ENCODE data around the gene MYO7A.
"Not testable (repeated sequence)": the region's sequence is repeated elsewhere in the genome, so short reads cannot be mapped to it uniquely, and the experiment has no call there.

Gene MYO7A

DNA sequence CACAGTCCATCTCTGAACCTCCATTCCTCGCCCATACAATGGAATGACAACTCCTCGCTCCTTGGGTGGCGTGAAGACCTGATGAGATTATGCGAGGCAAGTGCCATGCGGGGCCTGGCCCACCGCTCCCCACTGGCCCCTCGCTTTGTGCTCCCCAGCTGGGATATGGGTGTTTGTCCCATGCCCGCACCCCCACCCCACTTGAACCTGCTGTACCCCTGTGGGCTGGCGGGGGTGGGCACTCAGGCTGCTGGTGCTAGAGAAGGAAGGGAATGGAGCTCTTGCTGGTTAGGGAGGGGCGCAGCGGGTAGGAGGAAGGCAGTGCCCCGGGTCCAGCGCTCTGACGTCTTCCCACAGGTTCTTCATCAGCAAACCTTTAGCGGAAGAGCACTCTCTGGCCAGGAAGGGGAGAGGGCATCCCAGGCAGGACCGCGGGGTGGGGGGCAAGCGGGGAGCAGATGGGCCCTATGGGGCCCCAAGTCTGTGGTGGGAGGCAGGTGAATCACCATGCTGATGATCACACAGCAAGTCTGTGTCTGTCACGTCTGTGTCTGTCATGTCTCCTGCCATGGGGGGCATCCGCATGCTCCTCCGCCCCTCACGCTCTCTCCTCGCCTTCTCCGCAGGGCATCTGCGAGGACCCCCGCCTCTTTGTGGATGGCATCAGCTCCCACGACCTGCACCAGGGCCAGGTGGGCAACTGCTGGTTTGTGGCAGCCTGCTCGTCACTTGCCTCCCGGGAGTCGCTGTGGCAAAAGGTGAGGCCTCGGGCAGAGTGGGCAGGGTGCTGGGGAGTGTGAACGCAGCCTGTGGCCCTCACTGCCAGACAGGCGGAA is 34.8 kb upstream of the MYO7A start:
- no peak for DNase-seq (ENCODE audit: low read depth in 2 of 2)

DNA sequence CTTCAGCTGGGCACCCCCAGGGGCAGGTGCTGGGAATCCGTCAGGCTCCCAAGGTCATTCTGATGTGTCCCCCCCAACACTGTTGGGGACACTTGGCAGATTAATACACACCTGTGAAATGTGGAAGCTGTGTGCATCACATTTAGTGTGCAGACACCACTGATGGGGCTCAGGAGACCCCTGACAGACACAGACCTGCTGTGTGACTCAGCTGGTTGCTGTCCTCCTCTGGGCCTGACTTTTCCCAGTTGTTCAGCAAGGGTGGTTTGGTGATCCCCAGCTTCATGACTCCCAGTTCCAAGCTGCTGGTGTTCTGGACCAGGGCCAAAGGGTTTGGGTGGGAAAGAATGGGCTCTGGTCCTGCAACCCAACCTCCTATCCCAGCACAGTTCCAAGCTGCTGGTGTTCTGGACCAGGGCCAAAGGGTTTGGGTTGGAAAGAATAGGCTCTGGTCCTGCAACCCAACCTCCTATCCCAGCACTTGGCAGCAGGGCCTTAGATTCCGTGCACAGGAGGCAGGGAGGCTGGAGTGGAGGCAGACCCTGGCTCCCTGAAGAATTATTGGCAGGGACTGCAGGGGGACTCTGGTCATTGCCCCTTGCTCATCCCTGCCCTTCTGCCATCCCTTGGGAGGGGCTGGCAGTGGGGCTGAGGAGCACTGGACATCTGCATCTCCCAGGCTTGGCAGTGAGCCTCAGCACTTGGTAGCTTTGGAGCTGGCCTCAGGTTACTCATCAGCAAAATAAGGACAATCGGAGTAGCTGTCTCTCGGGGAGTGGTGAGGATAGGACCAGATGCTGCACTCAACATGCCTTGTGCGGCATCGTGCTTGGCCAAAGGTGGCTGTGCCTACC is 33.8 kb upstream of the MYO7A start:
- no peak for DNase-seq (ENCODE audit: low read depth in 2 of 2)

DNA sequence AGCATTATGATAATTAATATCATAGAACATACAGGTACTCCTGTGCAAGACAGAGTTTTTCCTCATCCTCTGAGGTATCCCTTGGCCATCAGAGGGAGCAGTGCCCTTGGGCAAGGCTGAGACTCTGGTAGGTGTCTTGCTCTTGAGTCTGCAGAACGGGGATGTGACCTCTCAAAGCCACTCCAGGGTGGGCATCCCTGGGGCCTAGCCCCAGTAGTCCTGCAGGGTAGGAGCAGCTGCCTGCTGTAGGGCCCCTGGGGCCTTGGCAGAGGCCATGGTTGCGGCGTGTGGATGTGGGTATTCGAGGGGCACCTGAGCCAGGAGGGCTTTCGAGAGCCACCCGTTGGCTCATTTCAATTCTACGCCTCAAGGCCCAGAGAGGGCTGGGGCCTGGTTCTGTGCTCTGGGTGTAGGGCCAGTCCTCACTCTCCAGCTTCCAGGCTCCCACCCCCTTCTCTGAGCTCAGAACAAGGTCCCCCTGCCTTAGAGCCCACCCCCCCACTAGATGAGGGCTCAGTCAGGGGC is 33.1 kb upstream of the MYO7A start:
- DNase-seq (ENCODE audit: low read depth in 2 of 2) = no peak

DNA sequence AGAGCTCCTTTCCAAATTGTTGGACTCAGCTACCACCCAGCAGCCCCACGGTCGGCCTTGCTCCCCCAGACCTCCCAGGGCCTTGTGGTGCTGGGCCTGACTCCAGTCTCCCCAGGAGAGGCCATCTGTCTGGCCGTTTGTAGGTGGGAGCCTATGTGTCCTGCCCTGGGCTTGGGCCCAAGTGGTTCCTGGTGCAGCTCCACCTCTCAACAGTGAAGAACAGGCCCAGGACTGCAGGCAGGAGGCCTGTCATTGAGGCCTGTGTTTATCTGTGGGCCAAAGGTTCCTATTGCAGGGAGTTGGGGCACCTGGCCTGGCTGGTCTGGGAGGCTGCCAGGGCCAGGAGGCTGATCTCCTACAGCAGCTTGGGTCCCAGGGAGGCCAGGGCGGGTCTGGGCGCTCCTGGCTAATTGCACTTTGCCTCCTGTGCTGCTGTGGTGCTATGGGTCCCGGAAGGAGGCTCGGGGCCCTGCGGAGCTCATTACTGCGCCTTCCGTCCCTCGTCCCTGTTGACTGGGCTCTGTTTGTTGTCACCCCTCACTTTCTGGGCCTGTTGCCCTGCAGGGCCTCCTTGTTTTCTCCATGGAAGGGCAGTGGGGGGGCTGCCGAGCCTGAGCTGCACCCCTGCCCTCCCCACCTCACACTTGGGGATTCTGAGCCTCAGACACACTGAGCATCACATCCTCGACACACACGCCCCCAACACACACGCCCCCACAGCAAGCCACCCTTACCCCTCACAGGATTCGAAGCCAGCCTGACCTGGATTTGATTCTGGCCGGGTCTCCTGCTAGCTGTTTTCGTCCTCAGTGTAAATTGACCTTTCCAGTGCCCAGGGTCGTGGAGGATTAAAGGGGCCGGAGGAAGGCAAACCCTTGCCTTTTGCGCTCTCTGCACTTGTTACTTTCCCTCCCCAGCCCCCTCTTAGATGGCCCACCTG is 32.2 kb upstream of the MYO7A start:
- DNase-seq (ENCODE audit: low read depth in 2 of 2) = no peak

DNA sequence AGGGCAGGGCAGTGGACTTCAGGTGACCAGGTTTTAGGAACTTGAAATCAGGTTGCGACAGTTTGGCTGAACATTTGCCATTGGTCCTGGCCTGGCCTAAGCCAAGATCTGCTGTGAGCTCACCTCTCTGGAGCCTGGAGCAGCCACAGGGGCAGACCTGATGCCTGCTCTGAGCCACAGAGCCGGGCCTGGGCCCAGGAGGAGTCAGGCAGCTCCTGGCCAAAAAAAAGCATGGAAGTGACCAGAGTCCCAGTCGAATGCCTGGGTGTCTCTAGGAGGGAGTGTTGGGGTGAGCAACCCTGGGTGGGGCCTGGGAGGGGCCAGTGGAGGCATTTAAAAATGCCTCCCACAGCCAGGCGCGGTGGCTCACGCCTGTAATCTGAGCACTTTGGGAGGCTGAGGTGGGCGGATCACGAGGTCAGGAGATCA is 31.4 kb upstream of the MYO7A start:
- DNase-seq (ENCODE audit: low read depth in 2 of 2) = no peak

DNA sequence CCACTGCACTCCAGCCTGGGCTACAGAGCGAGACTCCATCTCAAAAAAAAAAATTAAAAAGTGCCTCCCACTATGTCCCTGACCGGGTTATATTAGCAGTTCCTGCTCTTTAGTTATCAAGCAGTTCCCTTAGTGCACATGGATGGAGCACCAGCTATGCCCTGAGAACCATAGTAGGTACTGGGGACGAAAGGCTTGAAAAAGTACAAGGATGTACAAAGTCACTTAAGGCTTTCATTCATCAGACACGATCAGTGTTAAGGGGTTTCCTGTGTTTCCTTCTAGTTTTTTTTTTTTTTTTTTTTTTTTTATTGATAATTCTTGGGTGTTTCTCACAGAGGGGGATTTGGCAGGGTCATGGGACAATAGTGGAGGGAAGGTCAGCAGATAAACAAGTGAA is 30.9 kb upstream of the MYO7A start:
- DNase-seq (ENCODE audit: low read depth in 2 of 2) = not testable (repeated sequence)

DNA sequence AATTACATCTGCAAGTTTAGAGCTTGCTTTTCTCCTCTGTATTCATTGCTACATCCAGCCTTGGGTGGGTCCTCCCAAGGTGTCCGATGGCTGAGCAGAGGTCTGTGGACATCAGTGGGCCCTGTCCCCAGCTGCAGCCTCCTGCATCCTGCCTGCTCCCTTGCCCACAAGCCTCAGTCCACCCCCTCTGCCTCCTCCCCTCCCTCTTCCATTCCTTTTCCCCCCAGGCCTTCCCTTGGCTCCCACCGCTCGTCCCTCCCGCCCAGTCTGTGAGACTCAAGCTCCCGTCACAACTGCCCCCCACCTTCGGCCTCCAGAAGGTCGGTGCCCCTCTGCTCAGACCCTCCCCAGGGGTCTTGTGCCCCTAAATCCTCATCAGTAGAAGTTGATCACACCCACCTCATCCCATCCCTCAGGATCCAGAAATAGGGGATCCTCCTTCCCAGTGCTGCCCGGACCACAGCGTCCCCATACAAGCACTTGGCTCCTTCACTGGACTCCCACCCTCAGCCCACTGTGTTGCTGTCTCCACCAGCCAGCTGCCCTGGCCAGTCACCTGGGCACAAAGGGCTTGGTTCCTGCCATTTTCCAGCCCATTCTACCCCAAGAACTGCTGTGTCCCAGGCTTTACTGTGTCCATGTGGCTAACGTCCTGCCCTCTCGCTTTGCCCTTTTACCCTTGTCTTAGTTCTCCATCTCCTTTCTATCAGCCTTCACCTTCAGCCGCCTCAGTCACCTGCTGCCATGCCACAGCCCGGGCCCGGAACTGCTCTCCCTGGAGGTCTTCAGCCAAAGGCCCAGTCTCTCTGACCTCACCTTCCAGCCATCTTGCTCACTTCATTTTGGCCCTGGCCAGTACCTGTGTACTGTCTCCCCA is 27.6 kb upstream of the MYO7A start:
- DNase-seq (ENCODE audit: low read depth in 2 of 2) = no peak

DNA sequence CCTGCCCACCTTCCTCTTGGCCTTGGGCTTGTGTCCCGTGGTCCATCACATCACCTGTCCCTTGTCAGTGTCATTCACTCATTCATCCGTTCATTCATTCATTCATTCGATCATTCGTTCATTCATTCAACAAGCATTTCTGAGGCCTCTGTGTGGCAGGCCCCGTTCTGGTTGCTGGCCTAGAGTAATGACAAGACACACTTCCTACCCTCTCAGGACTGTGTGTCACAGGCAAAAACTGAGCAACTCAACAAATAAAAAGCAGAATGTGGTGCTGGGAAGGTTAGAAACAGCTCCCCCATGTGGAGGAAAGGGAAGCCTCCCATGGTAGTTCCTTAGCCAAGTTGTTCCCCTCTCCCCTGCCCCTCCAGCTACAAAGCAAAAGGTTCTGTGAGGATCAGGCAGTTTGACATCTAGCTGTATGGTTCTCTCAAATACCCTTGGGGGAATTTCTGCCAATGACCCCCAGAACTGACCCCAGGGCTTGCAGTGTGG is 27.0 kb upstream of the MYO7A start:
- no peak for DNase-seq (ENCODE audit: low read depth in 2 of 2)

DNA sequence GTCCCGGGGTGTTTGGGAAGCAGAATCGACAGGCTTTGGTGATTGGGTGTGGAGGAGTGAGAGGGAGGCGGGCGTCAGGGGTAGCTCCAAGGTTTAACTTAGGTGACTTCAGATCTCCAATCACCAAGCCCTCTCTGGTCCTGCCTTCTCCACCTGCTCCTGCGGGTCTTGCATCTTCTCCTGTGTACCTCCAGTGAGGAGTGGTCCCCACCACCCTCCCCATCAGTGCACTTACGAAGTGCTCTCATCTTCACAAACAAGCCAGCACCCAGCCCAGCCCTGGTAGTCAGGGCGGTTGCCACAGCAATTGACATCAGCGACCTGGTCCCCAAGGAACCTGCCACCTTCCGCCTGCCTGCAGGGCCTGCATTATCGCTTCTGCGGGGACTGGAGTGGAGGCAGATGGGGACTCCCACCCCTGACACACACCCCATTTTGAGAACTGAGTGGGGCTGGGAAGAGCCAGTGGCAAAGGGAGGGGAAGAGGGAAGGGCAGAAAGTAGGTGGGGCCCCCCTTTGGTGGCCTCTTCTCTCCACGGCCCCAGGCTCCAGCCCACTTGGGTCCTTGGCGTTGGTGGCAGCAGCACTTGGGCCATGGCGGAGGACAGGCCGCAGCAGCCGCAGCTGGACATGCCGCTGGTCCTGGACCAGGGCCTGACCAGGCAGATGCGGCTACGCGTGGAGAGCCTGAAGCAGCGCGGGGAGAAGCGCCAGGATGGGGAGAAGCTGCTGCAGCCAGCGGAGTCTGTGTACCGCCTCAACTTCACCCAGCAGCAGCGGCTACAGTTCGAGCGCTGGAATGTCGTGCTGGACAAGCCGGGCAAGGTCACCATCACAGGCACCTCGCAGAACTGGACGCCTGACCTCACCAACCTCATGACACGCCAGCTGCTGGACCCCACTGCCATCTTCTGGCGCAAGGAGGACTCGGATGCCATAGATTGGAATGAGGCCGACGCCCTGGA is 25.5 kb upstream of the MYO7A start, which contains the start of gene OMP:
TSS of gene OMP (plus strand) at position 595 of the 965 bp plus-strand sequence. CDS start at position 595, 0 bp downstream.
- DNase-seq (ENCODE audit: low read depth in 2 of 2) = no peak

DNA sequence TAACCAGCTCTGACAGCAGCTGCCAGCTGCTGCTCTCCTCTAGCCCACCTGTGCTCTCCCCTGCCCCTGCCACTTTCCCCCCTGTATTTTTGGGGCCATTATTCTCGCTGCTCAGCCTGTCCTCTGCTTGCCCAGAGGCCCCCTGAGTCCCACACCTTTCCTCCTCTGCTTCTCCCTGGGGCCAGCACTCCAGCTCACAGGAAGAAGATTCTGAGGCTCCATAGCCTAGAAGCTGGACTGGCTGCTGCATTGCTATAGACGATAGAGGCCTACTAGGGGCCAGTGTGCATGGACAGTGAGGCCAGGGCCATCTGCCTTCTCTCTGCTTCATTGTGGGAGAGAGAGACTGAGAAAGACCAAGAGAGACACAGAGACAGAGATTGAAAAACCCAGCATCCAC is 24.7 kb upstream of the MYO7A start:
- DNase-seq (ENCODE audit: low read depth in 2 of 2) = no peak

DNA sequence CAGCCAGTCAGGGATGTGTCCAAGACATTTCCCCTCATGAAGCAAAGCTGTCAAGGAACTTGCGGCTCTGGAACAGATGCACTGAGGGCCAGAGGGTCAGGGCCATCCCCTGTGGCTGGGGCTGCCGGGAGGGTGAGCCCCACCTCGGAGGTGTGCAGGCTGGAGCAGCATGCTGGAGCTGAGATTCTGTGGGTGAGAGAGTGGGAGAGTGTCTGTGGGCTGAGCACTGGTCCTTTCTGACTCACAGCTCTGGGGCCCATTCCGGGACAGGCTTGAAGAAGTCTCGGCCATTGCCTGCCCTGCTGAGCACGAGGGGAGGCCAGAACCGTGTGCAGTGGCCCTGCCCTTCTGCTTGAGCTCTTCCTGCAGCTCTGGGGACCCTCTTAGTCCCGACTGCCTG is 23.3 kb upstream of the MYO7A start:
- no peak for DNase-seq (ENCODE audit: low read depth in 2 of 2)

DNA sequence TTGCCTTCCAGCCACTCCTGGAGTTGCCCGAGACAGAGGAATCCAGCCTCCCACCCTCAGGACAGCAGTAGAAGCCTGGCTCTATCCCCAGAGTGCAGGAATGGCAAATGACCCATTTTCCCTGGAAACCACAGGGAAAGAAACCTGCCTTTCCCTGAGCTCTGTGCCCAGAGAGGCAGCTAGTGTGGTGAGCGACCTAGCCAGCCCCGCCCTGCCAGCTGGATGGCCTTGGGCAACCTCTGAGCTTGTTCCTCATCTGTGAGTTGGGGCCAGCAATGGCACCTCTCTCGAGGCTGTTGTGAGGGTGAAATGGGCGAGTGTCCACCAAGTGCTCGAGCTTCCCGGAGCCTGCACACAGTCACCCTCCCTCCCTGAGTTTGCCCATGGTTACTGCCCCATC is 21.7 kb upstream of the MYO7A start:
- no peak for DNase-seq (ENCODE audit: low read depth in 2 of 2)

DNA sequence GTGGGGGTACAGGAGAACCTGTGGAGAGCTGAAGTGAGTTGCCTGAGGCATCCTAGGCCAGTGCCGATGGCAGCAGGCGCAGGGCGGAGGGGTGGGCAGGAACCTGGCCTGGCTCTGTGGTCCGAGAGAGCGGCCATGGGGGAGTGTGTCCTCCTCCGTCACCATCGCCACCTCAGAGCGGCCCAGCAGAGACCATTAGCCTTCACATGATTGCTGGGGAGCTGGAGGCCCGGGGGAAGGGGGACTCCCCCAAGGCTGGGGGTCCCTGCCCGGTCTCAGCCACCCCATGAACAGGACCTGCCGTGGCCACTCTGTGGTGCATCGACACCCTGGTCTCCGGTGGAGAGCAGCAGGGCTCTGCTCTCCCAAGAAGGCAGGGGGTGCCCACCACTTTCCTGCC is 21.3 kb upstream of the MYO7A start:
- DNase-seq (ENCODE audit: low read depth in 2 of 2) = no peak

DNA sequence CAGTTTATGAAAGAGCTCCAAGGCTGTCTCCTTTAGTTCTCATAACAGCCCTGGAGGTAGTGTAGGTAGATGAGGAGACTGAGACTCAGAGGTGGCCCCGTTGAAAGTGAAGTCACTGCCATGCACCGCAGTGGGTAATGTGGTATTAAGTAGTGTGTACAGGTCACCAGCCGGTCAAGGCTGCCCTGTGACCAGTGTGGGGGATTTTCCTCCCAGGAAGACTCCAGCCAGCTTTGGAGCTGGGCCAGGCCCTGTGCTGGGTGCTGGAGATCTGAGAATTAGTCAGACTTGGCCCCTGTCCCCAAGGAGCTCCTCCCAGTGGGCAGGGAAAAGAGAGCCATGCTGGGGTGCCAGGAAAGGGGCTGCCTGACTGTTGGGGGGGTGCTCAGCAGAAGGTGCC is 20.1 kb upstream of the MYO7A start:
- no peak for DNase-seq (ENCODE audit: low read depth in 2 of 2)

DNA sequence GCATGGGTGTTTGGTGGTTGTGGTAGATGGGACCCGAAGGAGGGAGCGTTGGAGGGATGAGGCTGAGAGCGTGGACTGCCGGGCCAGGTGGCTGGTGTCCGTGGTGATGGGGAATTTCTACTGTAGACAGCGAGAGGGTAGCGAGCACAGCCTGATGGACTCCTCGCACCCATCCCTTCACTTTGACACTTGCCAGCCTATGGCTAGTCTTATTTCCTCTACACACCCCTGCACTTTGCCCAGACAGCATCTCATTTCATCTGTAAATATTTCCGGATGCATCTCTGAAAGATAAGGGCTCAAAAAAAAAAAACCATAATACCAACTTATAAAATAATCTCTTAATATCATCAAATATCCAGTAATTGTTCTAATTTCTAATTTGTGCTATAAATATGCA is 19.6 kb upstream of the MYO7A start:
- no peak for DNase-seq (ENCODE audit: low read depth in 2 of 2)

DNA sequence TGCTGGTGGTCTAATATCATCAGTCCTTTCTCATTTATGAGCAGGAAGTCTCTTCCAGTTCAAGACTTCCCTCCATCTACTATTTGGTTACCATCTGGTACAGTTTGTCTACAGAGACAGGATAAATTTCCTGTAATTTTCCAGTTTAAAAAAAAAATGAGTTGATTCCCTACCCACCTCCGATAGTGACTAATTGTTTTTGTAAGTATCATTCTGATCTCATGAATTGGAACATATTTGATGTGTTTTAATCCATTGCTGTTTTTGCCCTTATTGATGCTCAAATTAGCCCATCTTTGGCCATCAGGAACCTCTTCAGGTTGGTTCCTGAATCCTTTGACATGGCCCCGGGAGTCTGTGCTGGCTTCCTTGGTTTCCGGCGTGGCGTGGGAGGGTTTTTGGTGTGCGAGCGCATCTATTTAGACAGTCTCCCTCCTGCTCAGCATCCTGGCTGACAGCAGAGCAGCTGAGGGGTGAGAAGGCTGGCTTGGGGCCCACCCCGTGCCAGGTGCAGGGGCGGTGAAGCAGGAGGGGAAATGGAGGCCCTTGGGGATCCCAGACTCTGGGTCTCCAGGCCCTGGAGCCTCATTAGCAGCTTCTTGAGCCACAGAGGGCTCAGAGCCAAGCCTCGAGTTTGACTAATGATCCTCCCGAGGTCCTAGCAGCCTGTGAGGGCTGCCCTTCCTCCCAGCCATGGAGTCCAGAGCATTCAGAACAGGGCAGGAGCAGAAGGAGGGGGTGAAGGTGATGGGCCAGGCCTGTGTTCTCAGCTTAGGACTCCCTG is 18.6 kb upstream of the MYO7A start:
- no peak for DNase-seq (ENCODE audit: low read depth in 2 of 2)

DNA sequence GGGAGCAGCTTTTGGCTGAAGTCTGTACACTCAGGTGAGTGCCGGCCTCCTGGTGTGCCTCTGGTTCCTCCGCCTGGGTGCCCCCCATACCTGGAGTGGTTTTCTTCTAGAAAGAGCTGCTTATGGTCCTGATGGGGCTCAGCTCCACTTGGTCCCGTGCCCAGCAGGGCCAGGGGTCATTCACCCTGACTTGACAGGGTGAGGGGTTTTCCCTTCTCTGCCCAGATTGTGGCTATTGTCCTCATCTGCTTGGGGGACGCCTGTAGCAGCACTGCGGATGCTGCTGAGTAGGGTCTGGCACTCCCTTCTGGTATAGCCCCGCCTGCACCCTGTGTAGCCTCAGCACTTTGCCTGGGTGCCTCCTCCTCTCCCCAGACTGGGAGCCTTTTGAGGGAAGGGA is 17.2 kb upstream of the MYO7A start:
- DNase-seq (ENCODE audit: low read depth in 2 of 2) = no peak

DNA sequence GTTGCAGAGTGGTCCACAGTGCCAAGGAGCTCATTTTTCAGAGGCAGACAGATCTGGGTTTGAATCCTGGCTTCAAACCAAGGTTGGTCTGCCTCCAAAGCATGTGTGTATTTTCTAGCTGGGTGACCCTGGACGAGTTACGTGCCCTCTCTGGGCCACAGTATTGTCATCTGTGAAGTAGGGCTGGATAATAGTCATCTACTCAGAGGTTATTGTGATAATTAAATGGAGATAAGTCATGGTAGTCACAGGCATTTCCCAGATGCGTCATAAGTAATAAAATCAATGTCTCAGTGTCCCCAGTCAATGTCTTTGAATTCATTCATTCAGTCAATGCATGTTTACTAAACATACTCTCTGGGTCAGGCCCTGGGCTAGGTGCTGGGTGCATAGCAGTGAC is 16.8 kb upstream of the MYO7A start:
- no peak for DNase-seq (ENCODE audit: low read depth in 2 of 2)

Data from stimulated activated CD4-positive, alpha-beta T cell treated with anti-CD3 and anti-CD28 coated beads, Interleukin-1b, Interleukin-23, amount 100 ng/mL, for 4 hours (primary cell).